K562 (cell line): ENCODE measurements around the gene GPR68. TPM values are rescaled to one million over a fixed set of nuclear protein-coding genes. Genes with fewer than 3 reads are reported as not detected.

Experiments
- ATAC-seq: fragments of 200-7000 bp; cut with Tn5 transposase; 3 replicates; pipeline ENCODE4 v1.9.1; 2020; ENCODE audit warnings: moderate library complexity
- BruUV-seq: library from RNA; stranded (reverse); fragments of 400-500 nt; replicated peaks from 2 replicates; lab custom pipeline; 2021; lab: Mats Ljungman, UMichigan
- CTCF ChIA-PET: fragments of 300-600 bp; formaldehyde crosslinking; extraction: SDS; loops from one replicate; lab custom pipeline; 2021; ENCODE audit warnings: low intra/inter-chr PET ratio; lab: Yijun Ruan, JAX
- POLR2A ChIA-PET: fragments of 300-600, 350-650 bp; sonication (Branson Sonifier 250); formaldehyde crosslinking; extraction: SDS; loops from one replicate; lab custom pipeline; 2021; ENCODE audit warnings: antibody characterized with exemption, inconsistent platforms; lab: Yijun Ruan, JAX
- DNase-seq, 4 experiments: peaks; one replicate each; pipeline versions ENCODE4 v3.0.0 to v3.0.0-alpha.2; 2011 to 2018; ENCODE audit warnings: low spot score in 3 of 4, mixed read lengths in 3 of 4; ENCODE audit errors: extremely low read depth in 1 of 4
- FAIRE-seq: peaks from 2 replicates; lab custom pipeline; 2011; peaks lifted over from hg19 to GRCh38; lab: Jason Lieb, UNC
- H2AFZ ChIP-seq: 2 replicates; pipeline ENCODE4 v1.6.0; 2011; ENCODE audit warnings: low read depth, low read length, control low read depth, inconsistent platforms
- H3K27ac ChIP-seq: fragments of 200-600 bp; 3 replicates; pipeline ENCODE4 v1.8.0; 2011; ENCODE audit warnings: low read depth, mild to moderate bottlenecking, control low read depth, inconsistent platforms, low read length, moderate library complexity, mixed read lengths; ENCODE audit errors: extremely low read depth
- H3K27me3 ChIP-seq, 2 experiments: fragments of 300-600 bp in 1 of 2; 2 replicates in 1 of 2; 3 replicates in 1 of 2; pipeline versions ENCODE4 v1.6.0 to v1.8.0; 2011; ENCODE audit warnings: inconsistent platforms in 2 of 2, low read length in 2 of 2, mild to moderate bottlenecking in 1 of 2, mixed read lengths in 1 of 2, moderate library complexity in 1 of 2; ENCODE audit not compliant: control insufficient read depth in 2 of 2, insufficient read depth in 2 of 2
- H3K36me3 ChIP-seq: fragments of 300-600 bp; 3 replicates; pipeline ENCODE4 v1.8.0; 2011; ENCODE audit warnings: mild to moderate bottlenecking, low read length, inconsistent platforms; ENCODE audit not compliant: control insufficient read depth, insufficient read depth
- H3K4me1 ChIP-seq, 2 experiments: fragments of 200-600 bp in 1 of 2; replicated peaks in 1 of 2; 2 replicates in 1 of 2; 3 replicates in 1 of 2; pipeline versions ENCODE4 v1.5.1 to v1.8.0; 2011; ENCODE audit warnings: inconsistent platforms in 2 of 2, low read length in 2 of 2, mild to moderate bottlenecking in 1 of 2, mixed read lengths in 1 of 2, moderate library complexity in 1 of 2; ENCODE audit not compliant: control insufficient read depth in 2 of 2, insufficient read depth in 2 of 2
- H3K4me2 ChIP-seq: 2 replicates; pipeline ENCODE4 v1.6.1; 2011; ENCODE audit warnings: low read length, control low read depth, inconsistent platforms, mixed read lengths; ENCODE audit not compliant: insufficient read depth
- H3K4me3 ChIP-seq: fragments of 200-600 bp; sonication (generic), shearing (Covaris generic); 2 replicates; pipeline ENCODE4 v1.5.1; 2016; ENCODE audit warnings: control low read depth, inconsistent platforms
- H3K79me2 ChIP-seq: fragments of 200-600 bp; 3 replicates; pipeline ENCODE4 v1.8.0; 2011; ENCODE audit warnings: low read length, inconsistent platforms; ENCODE audit not compliant: control insufficient read depth, insufficient read depth
- H3K9ac ChIP-seq, 2 experiments: 2 replicates each; pipeline versions ENCODE4 v1.6.0 to v1.6.1; 2011; ENCODE audit warnings: low read depth in 2 of 2, low read length in 2 of 2, control low read depth in 1 of 2, inconsistent platforms in 1 of 2, mild to moderate bottlenecking in 1 of 2, mixed read lengths in 1 of 2; ENCODE audit not compliant: insufficient read depth in 1 of 2
- H3K9me1 ChIP-seq: one replicate; pipeline ENCODE4 v1.6.0; 2011; ENCODE audit warnings: inconsistent platforms, mild to moderate bottlenecking, low read length, moderate library complexity; ENCODE audit not compliant: control insufficient read depth, insufficient read depth
- H3K9me3 ChIP-seq: replicated peaks from 2 replicates; pipeline ENCODE4 v1.5.1; 2011; ENCODE audit warnings: low read depth, low read length, inconsistent platforms; ENCODE audit not compliant: control insufficient read depth, insufficient read depth
- H4K20me1 ChIP-seq: replicated peaks from 2 replicates; pipeline ENCODE4 v1.6.1; 2011; ENCODE audit warnings: low read length, inconsistent platforms, mixed read lengths; ENCODE audit not compliant: control insufficient read depth, insufficient read depth
- ARID3B ChIP-seq: fragments of 250-450 bp; sonication (Bioruptor Pico); IDR thresholded peaks from 2 replicates; pipeline ENCODE4 v1.4.0; 2020; ENCODE audit warnings: borderline replicate concordance
- ILK ChIP-seq: fragments of 450-650 bp; IDR thresholded peaks from 2 replicates; pipeline ENCODE4 v1.6.1; 2016; ENCODE audit warnings: missing genetic modification characterization, low read depth, mild to moderate bottlenecking, missing compliant biosample characterization, moderate library complexity, borderline replicate concordance
- MAFF ChIP-seq: IDR thresholded peaks from 2 replicates; pipeline ENCODE4 v1.6.1; 2012; ENCODE audit warnings: low read length, improper control_type of control experiment
- MCM2 ChIP-seq: fragments of 450-650 bp; IDR thresholded peaks from 2 replicates; pipeline ENCODE4 v1.6.1; 2017; ENCODE audit warnings: low read depth, mild to moderate bottlenecking
- MNT ChIP-seq, 2 experiments: fragments of 450-650 bp; conservative IDR thresholded peaks; 2 replicates each; pipeline ENCODE4 v1.6.1; 2017; ENCODE audit warnings: mild to moderate bottlenecking in 2 of 2, moderate library complexity in 2 of 2
- NR4A1 ChIP-seq, 2 experiments: fragments of 250-450 bp in 1 of 2; fragments of 450-650 bp in 1 of 2; sonication (Bioruptor Pico) in 1 of 2; IDR thresholded peaks; 2 replicates each; pipeline versions ENCODE4 v1.4.0 to v1.6.1; 2016 to 2020; ENCODE audit warnings: mild to moderate bottlenecking in 2 of 2, missing compliant biosample characterization in 1 of 2, missing genetic modification characterization in 1 of 2, moderate library complexity in 1 of 2
- SOX6 ChIP-seq: fragments of 450-650 bp; IDR thresholded peaks from 2 replicates; pipeline ENCODE4 v1.6.1; 2014; ENCODE audit warnings: mild to moderate bottlenecking
- TCF7L2 ChIP-seq: fragments of 150-350 bp; IDR thresholded peaks from 2 replicates; pipeline ENCODE4 v1.6.1; 2016; ENCODE audit warnings: low read depth, mild to moderate bottlenecking, low read length, moderate library complexity
- U2AF1 ChIP-seq: fragments of 200-400 bp; formaldehyde crosslinking; optimal IDR thresholded peaks from 2 replicates; pipeline ENCODE3; 2017; ENCODE audit warnings: mild to moderate bottlenecking, low read depth, low read length, moderate library complexity
- YBX1 ChIP-seq: fragments of 450-650 bp; IDR thresholded peaks from 2 replicates; pipeline ENCODE4 v1.7.1; 2016; ENCODE audit warnings: mild to moderate bottlenecking
- WGBS: fragments of 100-300 bp; shearing (Covaris generic); methylation state at CpG from one replicate; pipeline ENCODE4 v1.1.6; 2016; ENCODE audit warnings: low coverage, mixed read lengths; ENCODE audit not compliant: insufficient coverage; ENCODE audit errors: missing lambda C conversion rate; 5-methylcytosine and 5-hydroxymethylcytosine counted together
- in situ Hi-C: fragments of 300-500 bp; cut with MboI; formaldehyde crosslinking; loops from 4 replicates; pipeline ENCODE4 v1.15.0; 2018; ENCODE audit warnings: inconsistent platforms, mixed read lengths
- intact Hi-C: fragments of 100-400 bp; cut with micrococcal nuclease; formaldehyde crosslinking; loops from 2 replicates; pipeline ENCODE4 v1.14.2; 2022
- polyA plus RNA-seq, 8 experiments: library from polyadenylated mRNA; depleted of rRNA in 4 of 8; stranded (reverse) in 5 of 8; unstranded in 3 of 8; fragments of >200 nt; fragmentation: Nextera tagmentation in 2 of 8; fragmentation: Illumina TruSeq in 1 of 8; extraction: Ambion mirVana in 2 of 8; extraction: Trizol in 1 of 8; gene quantifications; 2 replicates each; pipeline versions ENCODE4 v1.2.1 to v1.2.3, GENCODE V29; 2011 to 2014; ENCODE audit warnings: inconsistent platforms in 1 of 8, missing spikeins in 1 of 8
- total RNA-seq, 7 experiments: library from RNA; depleted of rRNA in 6 of 7; stranded (reverse); fragments of >200 nt in 6 of 7; fragmentation: Illumina TruSeq in 2 of 7; extraction: Trizol in 2 of 7; gene quantifications; 2 replicates each; pipeline versions ENCODE4 v1.2.1 to v1.2.3, GENCODE V29; 2011 to 2021; ENCODE audit warnings: low replicate concordance in 1 of 7

Gene GPR68
- total and polyA plus RNA-seq, 9 of the 15 experiments (the other 6 are each of a cell fraction or from before 2014, with no cell fraction given) = 0.41 to 9.4 (median 3.7) TPM

- no peaks in the 10 kb centered on the region for H4K20me1 ChIP-seq
- H3K4me2 ChIP-seq = no peak overlapping the region
- DNase-seq (no peak), ATAC-seq (no peak), FAIRE-seq (no peak)
- CTCF ChIA-PET = no interaction called here
- POLR2A ChIA-PET = interaction anchor here (0.5 kb wide), 1 partner anchor 27 kb away, joined by 3 read pairs; no protein-coding TSS in a partner anchor
- no peak overlapping the region for H3K4me3 ChIP-seq
- H3K9me3 ChIP-seq = no peaks in the 10 kb centered on the region
- H2AFZ ChIP-seq = no peak overlapping the region
- H3K27ac ChIP-seq = no peak overlapping the region
- in situ Hi-C loops = no loop called here
- no peaks in the 10 kb centered on the region for H3K9me1 ChIP-seq
- peaks cover 61% of the 10 kb centered on the region; the same call in 1 of the 3 replicates for H3K36me3 ChIP-seq
- H3K9ac ChIP-seq = no peak overlapping the region
- H3K4me1 ChIP-seq = no peaks in the 10 kb centered on the region; a peak in 1 of 5 replicates
- no peaks in the 10 kb centered on the region for H3K79me2 ChIP-seq
- TF ChIP-seq YBX1 (no peak), MCM2 (no peak), MAFF (no peak), SOX6 (no peak), ARID3B (CRISPR knock-in tag) (no peak), ILK (tag) (no peak), MNT (conservative IDR thresholded peaks at IDR 0.05) (no peak), NR4A1 (CRISPR knock-in tag; IDR thresholded peaks at IDR 0.05) (no peak), NR4A1 (tag; IDR thresholded peaks at IDR 0.05) (no peak), TCF7L2 (no peak), U2AF1 (no peak)
- WGBS = 96% methylated on average over 9 of the region's 10 CpGs
- intact Hi-C loops = no loop called here
- BruUV-seq = no TSS peak
- no peaks in the 10 kb centered on the region for H3K27me3 ChIP-seq
Observed at GRCh38 chr14:91290986-91291385, 46.5 kb upstream of the GPR68 start.
